Mucosa of descending colon (tissue), 3 donors: Measurements from ENCODE around the gene HMG20A. TPM values are rescaled to one million over a fixed set of nuclear protein-coding genes. Genes with fewer than 3 reads are reported as not detected.

Source experiments
- ATAC-seq: fragments of 200-7000 bp; cut with Tn5 transposase; one replicate; pipeline ENCODE4 v1.9.1; 2020; ENCODE audit warnings: mild to moderate bottlenecking, moderate library complexity
- DNase-seq, 3 donors: peaks; one replicate each; pipeline ENCODE4 v3.0.0-alpha.2; 2020
- H3K36me3 ChIP-seq: fragments of 200-600 bp; one replicate; pipeline ENCODE4 v1.8.0; 2021; ENCODE audit warnings: low read depth, mild to moderate bottlenecking
- H3K4me1 ChIP-seq: fragments of 200-600 bp; one replicate; pipeline ENCODE4 v1.8.0; 2021; ENCODE audit warnings: low read depth, mild to moderate bottlenecking
- H3K4me3 ChIP-seq: fragments of 200-600 bp; one replicate; pipeline ENCODE4 v1.8.0; 2021; ENCODE audit warnings: mild to moderate bottlenecking
- H3K9me3 ChIP-seq: fragments of 200-600 bp; one replicate; pipeline ENCODE4 v1.8.0; 2021; ENCODE audit warnings: mild to moderate bottlenecking
- intact Hi-C, 2 donors: fragments of 100-400 bp; cut with DNase I in 1 of 2; cut with micrococcal nuclease in 1 of 2; formaldehyde crosslinking; loops; one replicate each; pipeline versions ENCODE4 v1.11.0 to v1.11.1; 2022; cut with DNase I, micrococcal nuclease
- total RNA-seq, 3 donors: library from RNA; stranded (reverse); fragmentation: NEBNext Ultra II Directional in 2 of 3; extraction: Animal tissue kit (Norgen Biotek cat#: 25700) in 2 of 3; gene quantifications; one replicate each; pipeline versions ENCODE4 v1.2.1 to v1.2.4, GENCODE V29; 2021 to 2023
- TF ChIP-seq, protein P1 (sequence below): fragments of 200-600 bp; IDR thresholded peaks from one replicate; pipeline ENCODE4 v1.8.0; 2022; ENCODE audit warnings: antibody characterized with exemption, mild to moderate bottlenecking
- donor health status: DM: no; HTN: no; CAD: no; lungs with moderate emphysema.
- donor health status: DM: no; HTN: no; CAD: no.
- donor health status: DM: no; HTN: yes; CAD: no.

The HMG20A gene
- total RNA-seq, 3 donors from 2014 or later = 27.5 to 37.1 (median 34.7) TPM

DNA sequence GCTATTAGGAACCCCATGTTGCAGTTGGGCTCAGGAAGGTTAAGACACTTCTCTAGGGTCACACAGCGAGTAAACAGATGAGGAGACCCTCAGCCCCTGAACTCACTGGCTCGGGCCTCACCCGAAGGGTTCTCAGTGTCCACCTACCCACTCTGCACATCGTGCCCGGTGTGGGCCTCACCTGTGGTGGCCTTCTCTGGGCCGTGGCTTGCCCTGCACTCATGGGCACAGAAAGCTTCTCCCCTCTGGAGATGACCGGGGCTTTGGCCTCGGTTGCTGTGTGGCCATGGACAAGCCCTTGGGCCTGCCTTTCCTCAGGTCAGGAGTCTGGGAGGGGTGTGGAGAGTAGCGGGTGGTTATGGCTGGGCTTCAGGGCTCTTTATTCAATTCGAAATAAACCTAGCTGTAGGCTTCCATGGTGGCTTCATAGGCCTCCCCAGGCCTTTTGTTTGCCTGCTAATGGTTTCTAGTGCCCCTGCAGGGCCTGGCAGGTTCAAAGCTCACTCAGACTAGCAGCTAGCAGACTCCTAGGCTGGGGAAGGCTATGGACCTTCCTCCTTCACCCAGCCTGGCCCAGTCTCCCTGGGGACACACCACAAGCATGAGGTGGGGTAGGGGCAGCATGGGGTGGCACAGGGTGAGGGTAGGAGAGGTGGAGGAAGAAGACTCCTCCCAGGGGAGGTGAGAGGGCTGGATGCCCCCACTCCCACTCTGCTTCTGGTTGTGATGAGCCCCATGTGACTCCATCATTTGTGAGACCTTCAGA is 108.9 kb downstream of the HMG20A start:
- ATAC-seq = no peak
- no peak for DNase-seq
- Histone ChIP-seq H3K9me3 (no peaks in the 10 kb centered on the region), H3K4me3 (no peak overlapping the region), H3K4me1 (no peaks in the 10 kb centered on the region), H3K36me3 (no peaks in the 10 kb centered on the region)
- intact Hi-C loops = no loop called here
- TF ChIP-seq, protein P1, sequence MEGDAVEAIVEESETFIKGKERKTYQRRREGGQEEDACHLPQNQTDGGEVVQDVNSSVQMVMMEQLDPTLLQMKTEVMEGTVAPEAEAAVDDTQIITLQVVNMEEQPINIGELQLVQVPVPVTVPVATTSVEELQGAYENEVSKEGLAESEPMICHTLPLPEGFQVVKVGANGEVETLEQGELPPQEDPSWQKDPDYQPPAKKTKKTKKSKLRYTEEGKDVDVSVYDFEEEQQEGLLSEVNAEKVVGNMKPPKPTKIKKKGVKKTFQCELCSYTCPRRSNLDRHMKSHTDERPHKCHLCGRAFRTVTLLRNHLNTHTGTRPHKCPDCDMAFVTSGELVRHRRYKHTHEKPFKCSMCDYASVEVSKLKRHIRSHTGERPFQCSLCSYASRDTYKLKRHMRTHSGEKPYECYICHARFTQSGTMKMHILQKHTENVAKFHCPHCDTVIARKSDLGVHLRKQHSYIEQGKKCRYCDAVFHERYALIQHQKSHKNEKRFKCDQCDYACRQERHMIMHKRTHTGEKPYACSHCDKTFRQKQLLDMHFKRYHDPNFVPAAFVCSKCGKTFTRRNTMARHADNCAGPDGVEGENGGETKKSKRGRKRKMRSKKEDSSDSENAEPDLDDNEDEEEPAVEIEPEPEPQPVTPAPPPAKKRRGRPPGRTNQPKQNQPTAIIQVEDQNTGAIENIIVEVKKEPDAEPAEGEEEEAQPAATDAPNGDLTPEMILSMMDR = no peak

DNA sequence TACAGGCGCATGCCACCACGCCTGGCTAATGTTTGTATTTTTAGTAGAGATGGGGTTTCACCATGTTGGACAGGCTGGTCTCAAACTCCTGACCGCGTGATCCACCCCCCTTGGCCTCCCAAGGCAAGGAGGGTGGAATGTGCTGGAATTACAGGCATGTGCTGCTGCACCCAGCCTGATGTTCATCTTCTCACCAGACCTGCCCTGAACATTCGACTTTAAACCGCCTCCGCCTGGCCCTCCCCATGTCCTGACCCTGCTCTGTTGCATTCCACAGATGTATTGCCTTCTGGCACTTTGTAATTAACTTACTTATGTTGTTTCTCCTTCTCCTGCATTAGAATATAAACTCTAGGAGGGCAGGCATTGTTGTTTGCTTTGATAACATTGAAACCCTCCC is 109.9 kb downstream of the HMG20A start:
- no peak overlapping the region for H3K4me3 ChIP-seq
- H3K36me3 ChIP-seq = no peaks in the 10 kb centered on the region
- no peak for DNase-seq
- TF ChIP-seq, protein P1 = no peak
- ATAC-seq = no peak
- intact Hi-C loops = no loop called here
- no peaks in the 10 kb centered on the region for H3K4me1 ChIP-seq
- no peaks in the 10 kb centered on the region for H3K9me3 ChIP-seq

DNA sequence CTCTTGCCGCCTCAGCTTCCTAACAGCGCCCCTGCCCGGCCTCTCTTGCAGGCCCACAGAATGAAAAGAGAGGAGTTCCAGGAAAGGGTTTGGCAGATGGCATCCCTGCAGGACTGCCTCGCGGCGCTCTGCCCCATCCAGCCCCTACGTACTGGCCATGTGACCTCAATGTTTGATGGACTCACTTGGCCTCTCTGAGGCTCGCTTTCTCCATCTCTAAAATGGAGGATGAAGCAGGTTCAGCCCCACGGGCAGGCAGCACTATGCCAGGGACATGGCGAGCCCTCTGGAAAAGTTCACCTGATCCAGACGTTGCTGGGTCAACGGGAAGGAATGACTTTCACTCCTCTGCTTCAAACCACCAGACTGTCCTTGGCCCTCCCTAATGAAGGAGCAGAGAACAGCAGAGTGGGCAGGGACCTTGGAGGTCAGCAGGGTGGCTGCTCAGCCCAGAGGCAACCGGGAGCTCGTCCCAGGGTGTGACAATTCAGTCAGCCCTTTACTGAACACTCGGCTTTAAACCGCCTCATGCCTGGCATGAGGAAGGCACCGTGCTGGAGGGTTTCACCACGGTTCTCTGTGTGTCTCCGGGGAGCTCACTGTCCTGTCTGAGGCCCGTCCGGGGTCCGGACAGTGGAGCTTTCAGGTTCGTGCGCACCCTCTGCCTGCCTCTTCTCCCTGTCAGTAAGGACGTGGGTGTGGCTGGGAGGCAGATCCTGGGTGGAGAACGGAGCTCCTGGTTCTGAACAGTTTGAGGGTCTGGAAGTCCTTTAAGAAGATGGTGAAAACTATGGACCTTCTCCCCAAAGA is 110.7 kb downstream of the HMG20A start:
- intact Hi-C loops = no loop called here
- Histone ChIP-seq H3K4me3 (no peak overlapping the region), H3K36me3 (no peaks in the 10 kb centered on the region), H3K4me1 (no peaks in the 10 kb centered on the region), H3K9me3 (no peaks in the 10 kb centered on the region)
- ATAC-seq (no peak), DNase-seq (no peak)
- TF ChIP-seq, protein P1 = no peak

DNA sequence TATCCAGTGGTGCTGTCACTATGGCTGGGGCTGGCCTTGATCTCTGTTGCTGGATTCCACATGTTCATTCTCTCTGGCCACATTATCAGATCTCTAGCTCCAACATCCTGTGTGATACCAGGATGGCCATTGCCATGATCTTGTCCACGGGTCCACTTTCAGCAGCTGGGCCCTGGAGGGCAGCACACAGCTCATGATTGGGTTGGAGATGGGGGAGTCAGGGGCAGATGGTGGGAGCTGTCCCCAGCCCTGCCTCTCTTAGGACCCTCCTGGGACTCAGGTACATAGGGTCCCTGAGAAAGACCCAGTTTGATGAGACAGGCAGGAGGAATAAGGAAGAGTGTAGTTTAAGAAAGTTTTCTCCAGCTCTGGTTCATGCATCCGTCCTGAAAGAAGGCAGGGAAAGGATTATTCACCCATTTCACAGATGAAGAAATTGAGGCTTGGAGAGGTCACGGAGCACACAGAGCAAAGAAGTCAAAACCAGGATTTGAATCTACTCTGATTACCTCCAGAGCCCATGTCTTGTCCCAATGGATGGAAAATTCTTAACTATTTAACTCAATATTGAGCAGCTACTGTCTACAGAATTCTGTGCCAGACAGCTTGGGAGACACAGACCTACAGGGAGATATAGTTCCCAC is 111.5 kb downstream of the HMG20A start:
- ATAC-seq = no peak
- intact Hi-C loops = no loop called here
- TF ChIP-seq, protein P1 = no peak

DNA sequence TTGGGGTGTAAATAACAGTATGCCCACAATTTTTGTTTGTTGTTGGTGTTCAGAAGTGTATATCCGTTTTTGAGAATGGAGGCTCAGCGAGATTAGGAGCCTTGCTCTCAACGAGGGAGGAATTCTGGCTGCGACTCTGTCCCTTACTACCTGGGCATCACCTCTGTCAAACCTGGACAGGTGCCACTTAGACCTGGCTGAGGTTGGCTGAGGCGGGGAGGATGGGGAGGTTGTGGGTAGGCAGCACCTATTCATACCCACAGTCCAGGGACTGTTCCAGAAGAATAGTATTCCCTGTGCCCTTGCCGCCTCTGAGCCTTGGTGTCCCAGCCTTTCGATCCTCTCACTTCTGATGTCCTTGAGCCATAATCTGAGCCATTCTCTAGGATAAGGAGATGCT is 112.2 kb downstream of the HMG20A start:
- H3K4me1 ChIP-seq = peaks cover under 1% of the 10 kb centered on the region
- no peak overlapping the region for H3K4me3 ChIP-seq
- intact Hi-C loops = no loop called here
- ATAC-seq (no peak), DNase-seq (no peak)
- no peaks in the 10 kb centered on the region for H3K36me3 ChIP-seq
- no peaks in the 10 kb centered on the region for H3K9me3 ChIP-seq
- TF ChIP-seq, protein P1 = no peak

More for the DNA sequence above, 111.5 kb downstream of the HMG20A start:
- H3K4me3 ChIP-seq = no peak overlapping the region
- H3K4me1 ChIP-seq = no peaks in the 10 kb centered on the region
- no peak for DNase-seq
- no peaks in the 10 kb centered on the region for H3K9me3 ChIP-seq
- H3K36me3 ChIP-seq = no peaks in the 10 kb centered on the region
